DMS 273 treated with DMSO at 0.1 percent for 48 hours (cell line): Measurements from ENCODE around the gene ARPC2.
"Not testable (repeated sequence)": the region's sequence is repeated elsewhere in the genome, so short reads cannot be mapped to it uniquely, and the experiment has no call there.

Source experiments
- DNase-seq: peaks from one replicate; lab custom pipeline; 2025; lab: John Stamatoyannopoulos, UW

ARPC2 gene

DNA sequence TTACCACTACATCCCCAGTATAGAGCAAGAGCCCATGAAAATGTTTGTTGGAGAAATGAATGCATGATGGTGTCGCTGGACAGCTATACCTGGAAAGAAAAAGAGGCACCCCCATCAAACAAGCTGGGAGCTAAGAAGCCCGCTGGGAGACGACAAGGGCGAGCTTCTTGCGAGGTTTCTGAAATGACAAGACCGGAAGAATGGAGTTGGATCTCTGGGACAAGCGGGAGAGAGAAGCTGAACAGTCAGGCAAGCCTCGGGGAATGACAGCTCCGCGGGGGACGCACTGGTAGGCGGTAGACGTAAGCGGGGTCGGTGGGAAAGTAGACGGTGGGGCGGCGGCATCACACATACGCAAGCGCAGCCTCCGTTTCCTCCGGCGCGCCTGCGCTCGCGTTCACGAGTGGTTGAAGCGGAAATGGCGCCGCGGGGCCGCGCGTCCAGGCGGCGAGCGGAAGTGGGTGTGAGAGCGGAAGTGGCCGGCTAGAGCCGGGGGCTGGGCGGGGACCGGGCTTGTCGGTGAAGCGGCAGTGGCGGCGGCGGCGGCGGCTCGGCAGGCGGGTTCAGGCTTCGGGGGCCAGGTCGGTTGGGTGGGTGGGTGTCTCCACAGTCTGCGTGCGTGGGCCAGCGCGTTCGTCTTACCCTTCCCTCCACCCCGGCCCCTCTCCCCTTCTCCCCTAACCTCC is at the start of gene ARPC2:
ARPC2 (plus strand) TSS at position 516 of the 686 bp plus-strand sequence. CDS start 282 bp downstream, outside the sequence.
- peak; percentile 67 for DNase-seq

DNA sequence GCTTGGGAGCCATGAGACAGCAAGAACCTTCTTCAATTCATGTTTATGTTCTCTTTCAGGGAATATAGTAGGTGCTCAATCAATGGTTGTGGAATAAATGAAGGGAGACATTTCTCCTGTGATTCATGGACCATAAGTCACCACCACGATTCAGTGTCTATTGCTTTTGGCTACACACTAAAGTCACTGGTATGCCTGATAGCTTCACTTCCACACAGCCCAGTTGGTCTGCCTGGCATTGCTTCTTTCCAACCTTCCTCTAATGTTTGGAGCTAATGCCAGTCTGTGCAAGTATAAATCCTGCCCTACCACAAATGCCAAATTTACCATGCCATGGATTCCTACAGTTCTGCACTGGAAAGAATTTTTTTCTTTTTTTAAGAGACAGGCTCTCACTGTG is 49.0 kb upstream of the ARPC2 start:
- DNase-seq = no peak

DNA sequence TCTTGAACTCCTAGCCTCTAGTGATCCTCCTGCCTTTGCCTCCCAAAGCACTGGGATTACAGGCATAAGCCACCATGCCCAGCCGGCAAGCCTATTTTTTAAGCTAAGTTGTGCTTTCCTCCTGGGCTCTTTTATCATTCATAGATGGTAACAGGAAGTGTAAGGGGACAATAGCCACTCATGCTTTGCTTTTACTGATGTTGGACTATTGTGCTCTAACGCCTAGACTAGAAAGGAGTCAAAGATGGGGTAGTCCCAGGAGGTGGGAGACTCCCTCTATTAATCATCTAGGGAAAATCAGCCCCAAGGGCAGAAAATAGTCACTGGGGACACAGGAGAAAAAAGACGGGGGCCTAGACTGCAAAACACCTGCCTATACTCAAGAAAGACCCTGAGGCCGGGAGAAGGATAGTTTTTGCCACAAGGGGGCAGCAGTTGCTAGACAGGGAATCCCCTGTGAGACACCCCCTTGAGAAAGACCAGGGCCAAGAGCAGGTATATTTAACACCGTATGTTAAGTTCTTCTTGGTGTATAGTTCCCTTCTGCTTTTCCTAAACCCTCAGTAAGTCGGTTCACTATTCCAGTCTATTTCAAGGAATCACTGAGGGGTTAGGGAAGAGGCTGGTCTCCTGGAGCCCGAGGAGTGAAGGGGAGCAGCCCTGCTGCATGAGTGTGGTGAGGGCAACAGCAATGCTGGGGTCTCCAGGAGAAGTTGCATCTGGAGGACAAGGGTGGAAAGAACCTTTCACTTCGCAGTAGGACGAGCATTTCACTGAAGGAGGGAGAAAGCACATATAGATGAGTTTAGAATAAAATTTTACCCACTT is 48.1 kb upstream of the ARPC2 start:
- no peak for DNase-seq

DNA sequence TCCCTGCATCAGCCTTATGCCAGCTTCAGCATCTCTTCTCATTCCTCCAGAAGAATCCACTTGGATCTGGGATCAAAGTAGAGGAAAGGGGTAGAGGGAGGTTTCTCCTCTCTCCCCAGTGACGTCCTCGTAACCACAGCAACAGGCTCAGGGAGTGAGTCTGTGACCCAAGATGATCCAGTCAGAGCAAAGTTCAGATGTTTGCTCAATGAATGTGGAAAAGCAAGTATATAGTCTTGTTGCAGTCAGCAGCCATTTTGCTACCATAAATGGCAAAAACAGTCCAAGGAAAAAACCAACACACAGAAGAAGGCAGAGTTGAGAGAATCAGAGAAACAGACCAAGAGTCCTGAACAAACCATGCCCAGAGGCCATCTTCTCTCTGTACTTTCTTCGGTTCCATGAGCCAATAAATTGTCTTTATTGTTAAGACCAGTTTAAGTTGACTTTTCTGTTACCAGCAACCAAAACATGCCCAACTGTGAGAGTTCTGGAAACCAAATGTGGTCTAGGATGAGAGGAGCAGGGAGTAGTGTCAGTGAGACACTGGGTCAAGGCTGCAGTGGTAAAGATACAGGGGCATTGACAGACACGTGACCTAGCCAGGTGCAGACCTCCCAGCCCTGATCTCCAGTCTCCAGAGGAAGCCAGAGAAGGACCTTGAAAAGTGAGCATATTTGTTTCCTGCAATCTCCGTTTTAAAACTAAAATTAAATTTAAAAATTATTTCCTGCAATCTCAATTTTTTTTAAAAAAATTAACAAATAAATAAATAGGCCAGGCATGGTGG is 47.0 kb upstream of the ARPC2 start:
- DNase-seq = no peak

DNA sequence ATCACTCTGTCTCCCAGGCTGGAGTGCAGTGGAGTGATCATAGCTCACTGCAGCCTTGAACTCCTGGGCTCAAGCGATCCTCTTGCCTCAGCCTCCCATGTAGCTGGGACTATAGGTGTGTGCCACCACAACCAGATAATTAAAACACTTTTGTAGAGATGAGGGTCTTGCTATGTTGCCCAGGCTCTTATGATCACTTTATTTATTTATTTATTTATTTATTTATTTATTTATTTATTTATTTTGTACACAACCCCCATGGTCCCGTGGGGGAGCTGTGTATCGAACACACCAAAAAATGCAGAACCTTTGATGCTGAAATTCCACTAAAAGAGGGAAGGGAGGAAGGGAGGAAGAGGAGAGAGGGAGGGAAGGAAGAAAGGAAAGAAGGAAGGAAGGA is 45.2 kb upstream of the ARPC2 start:
- DNase-seq = not testable (repeated sequence)

DNA sequence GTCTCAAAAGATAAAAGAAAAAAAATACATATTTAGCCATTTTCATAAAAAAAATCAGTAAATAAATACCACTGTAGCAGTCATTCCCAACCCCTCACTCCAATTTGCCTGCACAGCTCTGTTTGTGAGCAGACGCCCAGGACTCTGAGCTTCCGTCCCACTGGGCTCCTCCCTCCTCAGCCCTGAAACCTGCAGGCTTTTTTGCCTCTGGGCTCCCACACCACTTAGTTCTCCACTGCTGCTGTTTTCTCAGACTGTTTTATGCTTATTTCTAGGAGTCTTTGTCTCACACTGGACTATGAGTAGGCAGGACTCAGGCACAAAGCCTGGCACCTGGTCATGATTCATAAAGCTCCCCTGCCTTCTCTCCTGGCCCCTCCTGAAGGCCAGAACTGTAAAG is 44.1 kb upstream of the ARPC2 start:
- DNase-seq = no peak

DNA sequence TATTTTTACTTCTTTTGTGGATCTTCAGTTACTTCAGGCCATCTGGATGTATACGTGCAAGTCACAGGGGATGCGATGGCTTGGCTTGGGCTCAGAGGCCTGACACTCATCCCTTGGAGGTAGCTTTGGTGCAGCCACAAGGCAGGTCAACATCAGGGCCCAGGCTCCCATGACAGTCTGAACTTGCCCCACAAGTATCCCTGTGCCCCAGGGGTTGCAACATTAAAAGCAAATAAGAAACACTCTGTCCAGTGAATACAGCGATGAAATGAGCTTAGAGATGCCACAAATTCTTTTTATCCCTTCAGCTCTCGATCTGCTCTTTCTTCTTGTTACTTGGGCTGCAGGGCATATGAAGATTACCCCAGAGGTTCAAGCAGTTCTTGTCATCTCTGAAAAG is 37.2 kb upstream of the ARPC2 start:
- DNase-seq = no peak

GRCh38 chr2:218180467-218181114 is 36.4 kb upstream of the ARPC2 start:
- no peak for DNase-seq

DNA sequence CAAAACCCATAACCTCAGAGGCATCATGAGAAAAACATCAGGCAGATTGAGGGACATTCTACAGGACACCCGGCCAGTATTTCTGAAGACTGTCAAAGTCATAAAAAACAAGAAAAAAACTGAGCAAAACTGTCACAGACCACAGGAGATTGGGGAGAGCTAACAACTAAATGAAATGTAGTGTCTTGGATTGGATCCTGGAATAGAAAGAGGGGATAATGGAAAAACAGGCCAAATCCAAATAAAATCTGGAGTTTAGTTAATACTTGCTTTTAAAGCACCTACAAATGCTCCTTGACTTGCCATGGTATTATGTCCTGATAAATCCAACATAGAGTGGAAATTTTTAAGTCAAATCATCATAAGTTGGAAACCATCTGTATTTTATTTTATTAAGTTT is 32.7 kb upstream of the ARPC2 start:
- DNase-seq = no peak

DNA sequence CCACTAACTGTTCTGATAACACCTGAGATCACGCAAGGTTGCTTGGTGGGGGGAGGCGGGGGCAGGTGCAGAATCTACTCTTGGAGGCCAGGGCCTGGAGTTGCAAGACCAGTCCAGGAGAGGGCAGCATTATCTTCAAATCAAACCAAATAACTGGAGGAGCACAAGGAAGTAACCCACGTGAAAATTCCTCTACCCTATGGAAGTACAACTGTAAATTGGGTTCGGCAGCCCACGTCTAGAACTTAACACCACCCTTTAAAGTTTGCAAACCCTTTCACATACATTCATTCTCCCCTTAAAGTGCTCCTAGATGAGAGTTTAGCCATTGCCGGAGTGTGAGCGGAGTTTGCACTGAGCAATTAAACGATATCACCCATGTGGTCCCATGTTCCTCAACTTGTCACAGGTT is 30.6 kb upstream of the ARPC2 start:
- DNase-seq = peak; percentile 47

- no peak for DNase-seq
These were observed 30.1 kb upstream of the ARPC2 start for GRCh38 chr2:218186876-218187275.

DNA sequence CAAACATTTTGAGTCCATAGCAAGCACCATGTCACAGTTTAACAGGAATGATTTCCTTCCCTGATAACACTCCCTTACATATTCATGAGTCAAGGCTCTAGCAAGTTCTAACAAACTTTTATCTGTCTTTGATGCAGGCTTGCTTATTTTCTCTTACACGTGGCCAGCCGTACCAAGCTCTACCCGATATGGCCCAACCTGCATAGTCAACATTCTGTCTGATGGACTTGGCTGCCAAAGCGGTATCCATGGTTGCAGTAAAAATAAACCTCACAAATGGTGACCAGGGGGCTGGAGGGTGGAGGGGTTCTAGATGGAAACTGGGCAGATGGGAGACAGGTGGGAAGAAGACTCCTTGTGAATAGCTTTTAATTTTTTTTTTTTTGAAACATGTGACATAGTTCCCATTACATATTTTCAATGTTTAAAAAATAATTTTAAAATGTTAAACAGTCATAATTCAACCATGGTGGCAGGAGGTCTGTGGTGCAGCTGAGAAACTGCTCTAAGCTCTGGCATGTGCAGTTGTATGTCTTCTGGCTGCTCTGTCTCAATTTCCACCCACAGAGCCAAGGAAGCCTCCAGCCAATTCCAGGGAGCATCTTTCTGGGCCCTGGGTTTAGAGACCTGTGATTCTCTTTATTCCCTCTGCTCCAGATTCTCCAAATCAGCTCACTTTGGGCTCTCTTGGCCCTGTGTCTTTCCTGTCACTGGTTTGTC is 29.5 kb upstream of the ARPC2 start:
- no peak for DNase-seq

GRCh38 chr2:218188528-218188927 is 28.5 kb upstream of the ARPC2 start:
- no peak for DNase-seq

GRCh38 chr2:218192902-218193430 is 24.0 kb upstream of the ARPC2 start:
- DNase-seq = no peak

- no peak for DNase-seq
These were observed 23.3 kb upstream of the ARPC2 start for GRCh38 chr2:218193701-218194100.

- DNase-seq = no peak
These were observed 22.1 kb upstream of the ARPC2 start for GRCh38 chr2:218194880-218195279.

DNA sequence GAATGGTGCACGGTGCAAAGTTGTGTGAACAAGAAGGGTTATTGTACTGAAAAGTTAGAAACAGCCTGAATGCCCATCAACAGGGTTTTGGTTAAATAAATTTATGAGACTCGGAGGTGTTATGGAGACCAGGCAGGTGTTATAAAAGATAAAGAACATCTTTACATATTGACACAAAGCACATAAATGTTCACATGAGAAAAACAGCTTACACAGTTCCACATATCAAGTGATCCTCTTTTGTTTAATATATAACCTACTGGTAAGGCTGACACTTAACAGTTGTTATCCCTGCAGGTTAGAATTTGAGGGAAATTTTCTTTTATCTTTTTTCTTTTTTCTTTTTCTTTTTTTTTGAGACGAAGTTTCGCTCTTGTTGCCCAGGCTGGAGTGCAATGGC is 20.0 kb upstream of the ARPC2 start:
- DNase-seq = no peak

DNA sequence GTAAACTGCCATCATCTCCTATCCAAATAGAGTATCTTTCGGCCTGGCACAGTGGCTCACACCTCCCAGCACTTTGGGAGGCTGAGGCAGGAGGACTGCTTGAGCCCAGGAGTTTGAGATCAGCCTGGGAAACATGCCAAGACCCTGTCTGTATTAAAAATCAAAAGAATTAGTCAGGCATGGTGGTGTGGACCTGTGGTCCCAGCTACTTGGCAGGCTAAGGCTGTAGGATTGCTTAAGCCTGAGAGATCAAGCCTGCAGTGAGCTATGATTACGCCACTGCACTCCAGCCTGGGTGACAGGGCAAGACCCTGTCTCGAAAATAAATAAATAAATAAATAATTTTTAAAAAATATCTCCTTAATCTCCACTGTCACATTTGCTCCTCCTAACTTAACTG is 14.7 kb upstream of the ARPC2 start:
- DNase-seq = no peak

- DNase-seq = no peak
These were observed 7.9 kb upstream of the ARPC2 start for GRCh38 chr2:218209078-218209477.

GRCh38 chr2:218214116-218214515 is 2.9 kb upstream of the ARPC2 start:
- DNase-seq = no peak

DNA sequence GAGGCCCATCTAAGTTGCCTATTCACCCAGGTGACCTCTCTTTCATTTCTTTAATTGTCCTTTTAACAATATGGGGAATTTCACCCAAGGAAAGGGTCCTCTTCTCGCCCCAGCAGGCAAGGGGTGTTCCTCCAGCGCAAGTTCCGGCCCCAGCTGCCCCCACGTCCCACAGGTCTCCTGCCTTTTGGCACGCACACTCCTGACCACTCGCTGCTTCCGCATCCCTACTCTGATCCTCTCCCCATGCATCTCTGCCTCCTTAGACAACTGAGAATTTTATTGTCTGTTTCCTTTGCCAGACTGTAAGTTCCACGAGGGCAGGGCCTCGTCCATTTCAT is 684 bp upstream of the ARPC2 start:
- DNase-seq = no peak
